Measurements from ENCODE around the gene PLK5. TPM values are rescaled to one million over a fixed set of nuclear protein-coding genes. Genes with fewer than 3 reads are reported as not detected.

PLK5 gene
- polyA plus RNA-seq, 1 donor from 2014 or later = 3.6 TPM

GRCh38 chr19:1527650-1528309 lies 3.9 kb downstream of the PLK5 start:
- TF ChIP-seq POLR2AphosphoS5 (IDR thresholded peaks at IDR 0.05) (no peak), CTCF (IDR thresholded peaks at IDR 0.05; ENCODE audit: poor library complexity, severe bottlenecking) (no peak), TAF1 (IDR thresholded peaks at IDR 0.05; ENCODE audit: low read depth) (no peak), EP300 (conservative IDR thresholded peaks at IDR 0.05; ENCODE audit: poor library complexity, severe bottlenecking) (no peak), EZH2 (IDR thresholded peaks at IDR 0.05; ENCODE audit: borderline replicate concordance, insufficient read depth, low read length, poor library complexity, severe bottlenecking) (no peak), SMC3 (conservative IDR thresholded peaks at IDR 0.05; ENCODE audit: poor library complexity) (no peak), RAD21 (conservative IDR thresholded peaks at IDR 0.05) (no peak), MXI1 (conservative IDR thresholded peaks at IDR 0.05; ENCODE audit: poor library complexity, severe bottlenecking) (no peak)
- TF ChIP-seq, protein P1, sequence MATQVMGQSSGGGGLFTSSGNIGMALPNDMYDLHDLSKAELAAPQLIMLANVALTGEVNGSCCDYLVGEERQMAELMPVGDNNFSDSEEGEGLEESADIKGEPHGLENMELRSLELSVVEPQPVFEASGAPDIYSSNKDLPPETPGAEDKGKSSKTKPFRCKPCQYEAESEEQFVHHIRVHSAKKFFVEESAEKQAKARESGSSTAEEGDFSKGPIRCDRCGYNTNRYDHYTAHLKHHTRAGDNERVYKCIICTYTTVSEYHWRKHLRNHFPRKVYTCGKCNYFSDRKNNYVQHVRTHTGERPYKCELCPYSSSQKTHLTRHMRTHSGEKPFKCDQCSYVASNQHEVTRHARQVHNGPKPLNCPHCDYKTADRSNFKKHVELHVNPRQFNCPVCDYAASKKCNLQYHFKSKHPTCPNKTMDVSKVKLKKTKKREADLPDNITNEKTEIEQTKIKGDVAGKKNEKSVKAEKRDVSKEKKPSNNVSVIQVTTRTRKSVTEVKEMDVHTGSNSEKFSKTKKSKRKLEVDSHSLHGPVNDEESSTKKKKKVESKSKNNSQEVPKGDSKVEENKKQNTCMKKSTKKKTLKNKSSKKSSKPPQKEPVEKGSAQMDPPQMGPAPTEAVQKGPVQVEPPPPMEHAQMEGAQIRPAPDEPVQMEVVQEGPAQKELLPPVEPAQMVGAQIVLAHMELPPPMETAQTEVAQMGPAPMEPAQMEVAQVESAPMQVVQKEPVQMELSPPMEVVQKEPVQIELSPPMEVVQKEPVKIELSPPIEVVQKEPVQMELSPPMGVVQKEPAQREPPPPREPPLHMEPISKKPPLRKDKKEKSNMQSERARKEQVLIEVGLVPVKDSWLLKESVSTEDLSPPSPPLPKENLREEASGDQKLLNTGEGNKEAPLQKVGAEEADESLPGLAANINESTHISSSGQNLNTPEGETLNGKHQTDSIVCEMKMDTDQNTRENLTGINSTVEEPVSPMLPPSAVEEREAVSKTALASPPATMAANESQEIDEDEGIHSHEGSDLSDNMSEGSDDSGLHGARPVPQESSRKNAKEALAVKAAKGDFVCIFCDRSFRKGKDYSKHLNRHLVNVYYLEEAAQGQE (IDR thresholded peaks at IDR 0.05; ENCODE audit: borderline replicate concordance) = no peak
- H3K9ac ChIP-seq (ENCODE audit: low read length) = no peak overlapping the region
- H3K4me3 ChIP-seq (ENCODE audit: low read length) = no peak overlapping the region
- no peak overlapping the region for H2AFZ ChIP-seq (ENCODE audit: low read depth, low read length)
- H3K27ac ChIP-seq (ENCODE audit: low read length) = no peak overlapping the region
- no peaks in the 10 kb centered on the region for H3K79me2 ChIP-seq (replicated peaks; ENCODE audit: insufficient read depth, low read length)
- H3K9me2 ChIP-seq (ENCODE audit: insufficient read depth, low read length) = no peaks in the 10 kb centered on the region
- no peaks in the 10 kb centered on the region for H3F3A ChIP-seq (ENCODE audit: insufficient read depth, low read length, poor library complexity, severe bottlenecking)
- H3K27me3 ChIP-seq (ENCODE audit: insufficient read depth, low read depth, low read length) = peaks cover 22% of the 10 kb centered on the region
- H3K4me2 ChIP-seq (ENCODE audit: low read length) = no peak overlapping the region
- H3K9me3 ChIP-seq (ENCODE audit: low read length) = no peaks in the 10 kb centered on the region
- H3K36me3 ChIP-seq (ENCODE audit: insufficient read depth, low read length) = no peaks in the 10 kb centered on the region
- no peaks in the 10 kb centered on the region for H4K20me1 ChIP-seq (ENCODE audit: insufficient read depth)

DNA sequence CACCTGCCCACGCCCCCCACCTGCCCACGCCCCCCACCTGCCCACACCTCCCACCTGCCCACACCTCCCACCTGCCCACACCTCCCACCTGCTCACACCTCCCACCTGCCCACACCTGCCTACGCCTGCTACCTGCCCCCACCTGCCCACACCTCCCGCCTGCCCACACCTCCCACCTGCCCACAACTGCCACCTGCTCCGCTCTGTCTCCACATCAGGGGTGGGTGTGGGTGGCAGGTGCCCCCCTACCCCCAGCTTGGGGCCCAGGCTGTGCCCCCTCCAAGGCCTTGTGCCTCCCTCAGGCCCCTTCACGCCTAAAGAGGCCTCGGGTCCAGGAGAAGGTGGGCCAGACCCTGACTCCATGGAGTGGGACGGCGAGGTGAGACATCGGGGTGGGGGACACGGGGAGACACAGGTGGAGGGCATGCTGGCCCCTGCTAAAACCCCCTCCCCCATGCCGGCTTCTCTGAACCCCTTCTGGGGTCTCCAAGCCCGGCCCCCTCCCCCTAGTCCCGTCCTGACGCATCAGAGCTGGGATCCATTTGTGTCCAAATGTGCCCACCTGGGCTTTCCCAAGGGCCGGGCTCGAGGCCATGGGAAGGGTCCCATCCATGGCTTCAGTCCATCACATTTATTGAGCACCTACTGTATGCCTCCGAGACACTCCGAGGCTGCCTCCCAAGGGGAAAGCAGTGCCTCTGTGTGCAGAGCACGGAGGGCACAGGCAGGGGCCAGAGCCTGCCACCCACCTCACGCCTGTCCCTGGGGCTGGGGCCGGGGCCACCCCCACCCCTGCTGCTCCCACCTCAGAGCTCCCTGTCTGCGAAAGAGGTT lies 4.9 kb downstream of the PLK5 start:
- Histone ChIP-seq H3K9me3 (ENCODE audit: low read length) (no peaks in the 10 kb centered on the region), H3K4me2 (ENCODE audit: low read length) (no peak overlapping the region), H3K27ac (ENCODE audit: low read length) (no peak overlapping the region), H3K9me2 (ENCODE audit: insufficient read depth, low read length) (no peaks in the 10 kb centered on the region), H3F3A (ENCODE audit: insufficient read depth, low read length, poor library complexity, severe bottlenecking) (no peaks in the 10 kb centered on the region), H3K9ac (ENCODE audit: low read length) (no peak overlapping the region), H2AFZ (ENCODE audit: low read depth, low read length) (no peak overlapping the region), H4K20me1 (ENCODE audit: insufficient read depth) (no peaks in the 10 kb centered on the region), H3K27me3 (ENCODE audit: insufficient read depth, low read depth, low read length) (peaks cover 12% of the 10 kb centered on the region), H3K4me3 (ENCODE audit: low read length) (no peak overlapping the region), H3K36me3 (ENCODE audit: insufficient read depth, low read length) (no peaks in the 10 kb centered on the region), H3K79me2 (replicated peaks; ENCODE audit: insufficient read depth, low read length) (no peaks in the 10 kb centered on the region)
- TF ChIP-seq, protein P1 (IDR thresholded peaks at IDR 0.05; ENCODE audit: borderline replicate concordance) = no peak
- no peak for TF ChIP-seq MXI1 (conservative IDR thresholded peaks at IDR 0.05; ENCODE audit: poor library complexity, severe bottlenecking)
- no peak for TF ChIP-seq EZH2 (IDR thresholded peaks at IDR 0.05; ENCODE audit: borderline replicate concordance, insufficient read depth, low read length, poor library complexity, severe bottlenecking)
- no peak for TF ChIP-seq EP300 (conservative IDR thresholded peaks at IDR 0.05; ENCODE audit: poor library complexity, severe bottlenecking)
- no peak for TF ChIP-seq RAD21 (conservative IDR thresholded peaks at IDR 0.05)
- no peak for TF ChIP-seq CTCF (IDR thresholded peaks at IDR 0.05; ENCODE audit: poor library complexity, severe bottlenecking)
- TF ChIP-seq SMC3 (conservative IDR thresholded peaks at IDR 0.05; ENCODE audit: poor library complexity) = no peak
- no peak for TF ChIP-seq TAF1 (IDR thresholded peaks at IDR 0.05; ENCODE audit: low read depth)
- no peak for TF ChIP-seq POLR2AphosphoS5 (IDR thresholded peaks at IDR 0.05)
